ENCODE measurements around the gene AFAP1L1. TPM values are rescaled to one million over a fixed set of nuclear protein-coding genes. Genes with fewer than 3 reads are reported as not detected.

The AFAP1L1 gene
- total RNA-seq, 1 experiment from 2014 or later = 10.3 TPM

GRCh38 chr5:149382517-149383220, 111.0 kb downstream of the AFAP1L1 start:
- TF ChIP-seq CTCF (IDR thresholded peaks at IDR 0.05; ENCODE audit: unreplicated experiment) = no peak
- CTCF ChIA-PET = interaction anchor here (0.7 to 2.0 kb wide), 3 partner anchors 51 to 180 kb away, joined by 3 to 9 read pairs (median 7); no protein-coding TSS in a partner anchor
- Mint-ChIP-seq H3K4me3 (ENCODE audit: low read depth, unreplicated experiment) (no peak overlapping the region), H3K27me3 (ENCODE audit: unreplicated experiment) (peaks cover 33% of the 10 kb centered on the region), H3K4me1 (ENCODE audit: low read depth, unreplicated experiment) (no peaks in the 10 kb centered on the region), H3K9me3 (ENCODE audit: low read depth, unreplicated experiment) (no peaks in the 10 kb centered on the region), H3K27ac (ENCODE audit: unreplicated experiment) (no peak overlapping the region), H3K36me3 (ENCODE audit: insufficient read depth, unreplicated experiment) (no peaks in the 10 kb centered on the region)
- DNase-seq = no peak
- no TSS peak for BruUV-seq (replicated peaks)
- intact Hi-C loops (cut with micrococcal nuclease; ENCODE audit: unreplicated experiment) = loop anchor here (1.0 kb wide), 2 partner anchors 52 to 182 kb away; no protein-coding TSS in a partner anchor

- TF ChIP-seq CTCF (IDR thresholded peaks at IDR 0.05; ENCODE audit: unreplicated experiment) = no peak
- Mint-ChIP-seq H3K9me3 (ENCODE audit: low read depth, unreplicated experiment) (peaks cover under 1% of the 10 kb centered on the region), H3K36me3 (ENCODE audit: insufficient read depth, unreplicated experiment) (no peaks in the 10 kb centered on the region), H3K27ac (ENCODE audit: unreplicated experiment) (no peak overlapping the region), H3K4me3 (ENCODE audit: low read depth, unreplicated experiment) (no peak overlapping the region), H3K27me3 (ENCODE audit: unreplicated experiment) (peaks cover 25% of the 10 kb centered on the region), H3K4me1 (ENCODE audit: low read depth, unreplicated experiment) (no peaks in the 10 kb centered on the region)
- DNase-seq = no peak
- no TSS peak for BruUV-seq (replicated peaks)
- CTCF ChIA-PET = interaction anchor here (0.7 kb wide), 1 partner anchor 214 kb away, joined by 3 read pairs; no protein-coding TSS in a partner anchor
- intact Hi-C loops (cut with micrococcal nuclease; ENCODE audit: unreplicated experiment) = no loop called here
Measured at GRCh38 chr5:149383399-149383798, 111.7 kb downstream of the AFAP1L1 start.

- H3K36me3 Mint-ChIP-seq (ENCODE audit: insufficient read depth, unreplicated experiment) = no peaks in the 10 kb centered on the region
- H3K9me3 Mint-ChIP-seq (ENCODE audit: low read depth, unreplicated experiment) = peaks cover 2% of the 10 kb centered on the region
- CTCF ChIA-PET = interaction anchor here (0.6 kb wide), 1 partner anchor 28 kb away, joined by 3 read pairs; the partner anchor contains the start of gene PCYOX1L
- intact Hi-C loops (cut with micrococcal nuclease; ENCODE audit: unreplicated experiment) = no loop called here
- BruUV-seq (replicated peaks) = no TSS peak
- no peaks in the 10 kb centered on the region for H3K27me3 Mint-ChIP-seq (ENCODE audit: unreplicated experiment)
- no peak overlapping the region for H3K27ac Mint-ChIP-seq (ENCODE audit: unreplicated experiment)
- H3K4me1 Mint-ChIP-seq (ENCODE audit: low read depth, unreplicated experiment) = no peaks in the 10 kb centered on the region
- no peak for TF ChIP-seq CTCF (IDR thresholded peaks at IDR 0.05; ENCODE audit: unreplicated experiment)
- H3K4me3 Mint-ChIP-seq (ENCODE audit: low read depth, unreplicated experiment) = no peak overlapping the region
- DNase-seq = no peak
Measured at GRCh38 chr5:149386166-149386565, 114.5 kb downstream of the AFAP1L1 start.

GRCh38 chr5:149387081-149387631, 115.5 kb downstream of the AFAP1L1 start:
- intact Hi-C loops (cut with micrococcal nuclease; ENCODE audit: unreplicated experiment) = no loop called here
- Mint-ChIP-seq H3K9me3 (ENCODE audit: low read depth, unreplicated experiment) (peaks cover 2% of the 10 kb centered on the region), H3K4me3 (ENCODE audit: low read depth, unreplicated experiment) (no peak overlapping the region), H3K27me3 (ENCODE audit: unreplicated experiment) (no peaks in the 10 kb centered on the region), H3K4me1 (ENCODE audit: low read depth, unreplicated experiment) (no peaks in the 10 kb centered on the region), H3K27ac (ENCODE audit: unreplicated experiment) (no peak overlapping the region), H3K36me3 (ENCODE audit: insufficient read depth, unreplicated experiment) (no peaks in the 10 kb centered on the region)
- no peak for TF ChIP-seq CTCF (IDR thresholded peaks at IDR 0.05; ENCODE audit: unreplicated experiment)
- CTCF ChIA-PET = interaction anchor here (0.7 kb wide), 1 partner anchor 14 kb away, joined by 9 read pairs; no protein-coding TSS in a partner anchor
- no peak for DNase-seq
- BruUV-seq (replicated peaks) = no TSS peak
